ENCODE results near the gene OR11G2.
"Not testable (repeated sequence)": the region's sequence is repeated elsewhere in the genome, so short reads cannot be mapped to it uniquely, and the experiment has no call there.

OR11G2 gene

GRCh38 chr14:20190596-20190995 lies at the start of gene OR11G2:
TSS of gene OR11G2 (plus strand) at chr14:20190896. CDS start at chr14:20197438, 6,542 bp downstream.
- no peak for DNase-seq (ENCODE audit: low read depth in 1 of 2, low spot score in 1 of 2)

GRCh38 chr14:20143911-20144310 lies 46.8 kb upstream of the OR11G2 start:
- DNase-seq (ENCODE audit: low read depth in 1 of 2, low spot score in 1 of 2): no peak

- no peak for DNase-seq (ENCODE audit: low read depth in 1 of 2, low spot score in 1 of 2)
Measured at GRCh38 chr14:20144820-20145219, 45.9 kb upstream of the OR11G2 start.

- no peak for DNase-seq (ENCODE audit: low read depth in 1 of 2, low spot score in 1 of 2)
Measured at GRCh38 chr14:20164462-20164861, 26.2 kb upstream of the OR11G2 start.

GRCh38 chr14:20167091-20167490 lies 23.6 kb upstream of the OR11G2 start:
- DNase-seq (ENCODE audit: low read depth in 1 of 2, low spot score in 1 of 2): no peak

GRCh38 chr14:20169852-20170251 lies 20.8 kb upstream of the OR11G2 start:
- DNase-seq (ENCODE audit: low read depth in 1 of 2, low spot score in 1 of 2): not testable (repeated sequence)

GRCh38 chr14:20174205-20174604 lies 16.5 kb upstream of the OR11G2 start:
- not testable (repeated sequence) for DNase-seq (ENCODE audit: low read depth in 1 of 2, low spot score in 1 of 2)

GRCh38 chr14:20176330-20176729 lies 14.4 kb upstream of the OR11G2 start:
- DNase-seq (ENCODE audit: low read depth in 1 of 2, low spot score in 1 of 2): no peak

GRCh38 chr14:20177433-20177974 lies 13.2 kb upstream of the OR11G2 start:
- no peak for DNase-seq (ENCODE audit: low read depth in 1 of 2, low spot score in 1 of 2)

GRCh38 chr14:20179218-20179617 lies 11.5 kb upstream of the OR11G2 start:
- DNase-seq (ENCODE audit: low read depth in 1 of 2, low spot score in 1 of 2): no peak

- no peak for DNase-seq (ENCODE audit: low read depth in 1 of 2, low spot score in 1 of 2)
Measured at GRCh38 chr14:20179880-20180279, 10.8 kb upstream of the OR11G2 start.

GRCh38 chr14:20180486-20180885 lies 10.2 kb upstream of the OR11G2 start:
- DNase-seq (ENCODE audit: low read depth in 1 of 2, low spot score in 1 of 2): no peak

- no peak for DNase-seq (ENCODE audit: low read depth in 1 of 2, low spot score in 1 of 2)
Measured at GRCh38 chr14:20184181-20184580, 6.5 kb upstream of the OR11G2 start.

- no peak for DNase-seq (ENCODE audit: low read depth in 1 of 2, low spot score in 1 of 2)
Measured at GRCh38 chr14:20191396-20191795, 700 bp downstream of the OR11G2 start.

GRCh38 chr14:20194101-20194500 lies 3.4 kb downstream of the OR11G2 start:
- no peak for DNase-seq (ENCODE audit: low read depth in 1 of 2, low spot score in 1 of 2)

- DNase-seq (ENCODE audit: low read depth in 1 of 2, low spot score in 1 of 2): not testable (repeated sequence)
Measured at GRCh38 chr14:20195170-20195569, 4.5 kb downstream of the OR11G2 start.

GRCh38 chr14:20195911-20196310 lies 5.2 kb downstream of the OR11G2 start:
- no peak for DNase-seq (ENCODE audit: low read depth in 1 of 2, low spot score in 1 of 2)

GRCh38 chr14:20197459-20197858 lies 6.8 kb downstream of the OR11G2 start:
- DNase-seq (ENCODE audit: low read depth in 1 of 2, low spot score in 1 of 2): no peak

GRCh38 chr14:20198991-20199390 lies 8.3 kb downstream of the OR11G2 start:
- no peak for DNase-seq (ENCODE audit: low read depth in 1 of 2, low spot score in 1 of 2)

GRCh38 chr14:20204721-20205120 lies 14.0 kb downstream of the OR11G2 start:
- no peak for DNase-seq (ENCODE audit: low read depth in 1 of 2, low spot score in 1 of 2)

GRCh38 chr14:20209595-20209994 lies 18.9 kb downstream of the OR11G2 start:
- DNase-seq (ENCODE audit: low read depth in 1 of 2, low spot score in 1 of 2): no peak

- not testable (repeated sequence) for DNase-seq (ENCODE audit: low read depth in 1 of 2, low spot score in 1 of 2)
Measured at GRCh38 chr14:20212406-20212805, 21.7 kb downstream of the OR11G2 start.

- no peak for DNase-seq (ENCODE audit: low read depth in 1 of 2, low spot score in 1 of 2)
Measured at GRCh38 chr14:20215196-20215595, 24.5 kb downstream of the OR11G2 start.

GRCh38 chr14:20219033-20219432 lies 28.3 kb downstream of the OR11G2 start:
- no peak for DNase-seq (ENCODE audit: low read depth in 1 of 2, low spot score in 1 of 2)
